A549 treated with AZD9567 at 1 μM for 4 hours (cell line): ENCODE results near the gene EXOC3L4. TPM values are rescaled to one million over a fixed set of nuclear protein-coding genes. Genes with fewer than 3 reads are reported as not detected.

Experiments used
- total RNA-seq: library from RNA; stranded (reverse); fragments of 200-300 nt; extraction: Qiagen RNA extraction; gene quantifications from 5 replicates; pipeline ENCODE4 v1.2.3, GENCODE V29; 2022; ENCODE audit not compliant: insufficient read depth

The EXOC3L4 gene
- total RNA-seq: 1.6 to 2.1 TPM (median 2.0 TPM) in 4 of 5 replicates, not detected in the other

DNA sequence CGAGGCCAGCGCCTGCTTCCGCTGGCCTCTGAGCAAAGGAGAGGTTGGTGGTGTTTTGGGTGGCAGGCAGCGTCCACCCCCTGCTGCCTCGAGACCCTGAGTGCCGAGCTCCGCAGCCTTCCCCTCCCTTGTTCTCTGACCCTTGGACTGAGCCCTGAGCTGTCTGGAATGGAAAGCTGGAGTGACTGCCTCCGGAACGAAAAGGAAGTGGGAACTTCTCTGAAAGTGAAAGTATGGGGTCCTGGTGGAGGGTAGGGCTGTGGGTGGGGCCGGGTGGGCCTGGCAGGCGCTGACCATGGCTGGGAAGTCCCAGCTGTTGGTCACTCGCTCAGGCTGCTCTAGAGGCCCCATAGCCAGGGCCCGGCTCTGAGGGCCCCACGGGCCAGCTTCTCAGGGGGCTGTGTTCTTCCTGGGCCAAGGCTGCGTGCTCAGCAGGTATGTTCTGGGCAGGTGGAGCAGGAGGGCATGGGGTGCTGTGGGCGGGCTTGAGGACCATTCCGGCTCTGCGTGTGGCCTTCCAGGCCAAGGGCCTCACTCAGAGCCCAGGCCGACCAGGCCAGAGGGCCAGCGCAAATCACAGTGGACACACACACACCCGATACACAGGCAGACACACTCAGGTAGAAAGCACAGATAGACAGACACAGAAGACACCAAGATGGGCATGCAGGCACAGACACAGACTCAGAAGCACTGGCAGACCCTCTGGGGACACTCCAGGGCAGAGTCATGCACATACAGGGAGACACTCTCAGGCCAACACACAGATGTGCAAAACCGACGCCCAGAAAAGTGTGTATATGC lies at the start of gene EXOC3L4:
Gene EXOC3L4, plus strand, starts transcription at position 320 of the 804 bp plus-strand sequence. CDS start 5,495 bp downstream, outside the sequence.

GRCh38 chr14:103057372-103058163 lies 37.0 kb upstream of the EXOC3L4 start, which contains the start of gene CDC42BPB:
Gene CDC42BPB, minus strand, starts transcription at chr14:103057549. Its CDS starts 376 bp downstream, at chr14:103057173.

DNA sequence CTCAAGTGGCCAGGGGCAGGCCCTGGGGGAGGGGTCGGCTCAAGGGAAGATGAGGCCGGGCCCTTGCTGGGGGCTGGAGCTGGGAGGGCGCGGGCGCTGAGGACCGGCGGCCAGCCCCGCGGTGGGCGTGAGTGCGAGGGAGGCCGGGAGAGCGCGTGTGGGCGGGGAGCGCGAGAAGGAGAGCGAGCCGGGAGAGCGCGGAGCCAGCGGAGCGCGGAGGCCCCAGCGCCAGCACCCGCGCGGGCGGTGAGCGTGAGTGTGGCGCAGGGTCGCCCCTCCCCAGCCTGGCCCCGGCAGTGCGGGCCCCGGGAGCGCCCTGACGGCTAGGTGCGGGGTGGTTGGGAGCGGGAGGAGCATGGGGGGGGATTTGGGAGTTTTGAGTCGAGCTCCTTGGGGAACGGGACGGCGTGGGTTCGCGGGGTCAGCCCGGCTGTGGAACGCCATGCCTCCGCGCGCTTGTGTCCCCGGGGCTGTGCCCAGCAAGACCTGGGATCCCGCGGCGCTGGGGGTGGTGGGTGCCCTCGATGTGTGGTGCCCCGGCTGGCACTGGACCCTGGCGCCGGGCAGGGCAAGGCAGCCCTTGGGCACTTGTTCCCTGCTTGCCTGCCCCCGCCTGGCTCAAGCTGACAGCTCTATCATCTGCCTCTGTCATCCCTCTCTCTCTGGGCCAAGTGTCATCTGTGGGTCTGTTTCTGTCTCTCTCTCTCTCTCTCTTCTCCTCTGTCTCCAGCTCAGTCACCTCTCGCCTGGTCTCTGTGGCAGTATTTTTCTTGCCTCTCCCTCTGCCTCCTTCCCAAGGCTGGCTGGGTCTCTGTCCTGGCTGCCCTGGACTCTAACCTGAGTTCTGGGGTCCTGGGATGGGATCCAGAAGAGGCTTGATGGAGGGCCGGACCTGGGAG lies 10.3 kb upstream of the EXOC3L4 start, which contains the start of gene LBHD2:
Gene LBHD2, plus strand, starts transcription at position 190 of the 899 bp plus-strand sequence. CDS start 1,803 bp downstream, outside the sequence.

DNA sequence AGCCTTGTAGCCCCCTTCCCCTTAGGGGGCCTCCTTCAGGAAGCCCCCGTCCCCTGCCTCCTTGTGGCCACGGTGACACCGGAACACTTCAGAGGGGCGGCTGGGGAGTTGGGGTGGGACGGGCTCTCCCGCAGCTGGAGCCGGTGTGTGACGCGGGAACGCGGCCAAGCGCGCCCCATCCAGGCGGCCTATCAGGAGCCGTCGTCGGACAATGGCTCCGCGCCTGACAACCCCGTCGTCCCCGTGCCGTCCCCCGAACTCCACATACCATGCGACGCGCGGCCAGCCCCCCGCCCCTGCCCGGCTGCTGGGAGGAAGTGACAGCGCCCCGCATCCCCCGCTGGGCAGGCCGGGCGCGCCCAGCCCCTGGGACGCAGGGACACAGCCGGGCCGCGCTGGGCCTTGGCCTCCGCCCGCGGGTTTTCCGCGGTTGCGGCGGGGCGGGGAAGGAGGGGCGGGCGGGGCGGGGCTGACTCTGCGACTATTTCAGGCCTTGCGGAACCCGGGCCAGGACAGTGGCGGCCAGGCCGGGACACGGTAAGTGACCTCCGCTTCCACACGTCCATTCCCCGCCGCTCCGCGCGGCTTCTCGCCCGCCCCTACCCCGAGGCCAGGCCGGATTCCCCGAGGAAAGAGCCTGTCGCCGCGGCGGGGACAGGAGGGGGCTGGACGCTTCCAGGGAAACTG lies 28.6 kb downstream of the EXOC3L4 start, which contains the start of gene TNFAIP2:
Gene TNFAIP2, plus strand, starts transcription at position 515 of the 687 bp plus-strand sequence. CDS start 2,997 bp downstream, outside the sequence.

Other genes starting within 250 kb of the EXOC3L4 start
- gene AMN, start 172.1 kb upstream of the EXOC3L4 start, total RNA-seq: 0.30 to 0.53 TPM (median 0.45 TPM) in 4 of 5 replicates, not detected in the other
- gene CDC42BPB, start 37.2 kb upstream of the EXOC3L4 start, total RNA-seq: 66.6 to 88.6 TPM (median 82.6 TPM) in 5 replicates
- 0.16 to 0.36 TPM (median 0.24 TPM) in 3 of 5 replicates, not detected in the others for gene LBHD2, start 10.5 kb upstream of the EXOC3L4 start, total RNA-seq
- 199 to 289 TPM (median 281 TPM) in 5 replicates for gene TNFAIP2, start 28.7 kb downstream of the EXOC3L4 start, total RNA-seq
- gene EIF5, start 239.5 kb downstream of the EXOC3L4 start, total RNA-seq: 229 to 285 TPM (median 267 TPM) in 5 replicates